GM12892 (cell line): ENCODE measurements around the gene HCN4.

Experiments
- DNase-seq: peaks from one replicate; pipeline ENCODE4 v3.0.0; 2011; ENCODE audit not compliant: insufficient read length
- FAIRE-seq: peaks from 2 replicates; lab custom pipeline; 2011; peaks lifted over from hg19 to GRCh38; lab: Jason Lieb, UNC
- POLR2A ChIP-seq: IDR thresholded peaks from 2 replicates; pipeline ENCODE4 v1.6.1; 2011; ENCODE audit warnings: low read depth, low read length, control low read depth
- POLR2AphosphoS5 ChIP-seq: IDR thresholded peaks from 2 replicates; pipeline ENCODE4 v1.6.1; 2011; ENCODE audit warnings: low read depth, low read length, control low read depth
- TAF1 ChIP-seq: IDR thresholded peaks from 2 replicates; pipeline ENCODE4 v1.6.1; 2011; ENCODE audit warnings: low read depth, mild to moderate bottlenecking, control low read depth, low read length, borderline replicate concordance

The HCN4 gene

GRCh38 chr15:73273181-73274002, 95.4 kb downstream of the HCN4 start:
- DNase-seq (no peak), FAIRE-seq (peak; percentile 90)
- TF ChIP-seq POLR2A (no peak), POLR2AphosphoS5 (no peak), TAF1 (no peak)

- no peak for FAIRE-seq
These were observed 98.2 kb downstream of the HCN4 start for GRCh38 chr15:73270366-73271097.

More at GRCh38 chr15:73270366-73271097, 98.2 kb downstream of the HCN4 start:
- TF ChIP-seq TAF1 = no peak
- no peak for TF ChIP-seq POLR2A
- TF ChIP-seq POLR2AphosphoS5 = no peak
- DNase-seq = no peak
